ENCODE measurements around the gene TNFRSF18. TPM values are rescaled to one million over a fixed set of nuclear protein-coding genes. Genes with fewer than 3 reads are reported as not detected.

Gene TNFRSF18
- total and polyA plus RNA-seq, 10 of the 15 experiments (the other 5 are each of a cell fraction or from before 2014, with no cell fraction given) = 0.18 to 7.5 (median 1.5) TPM; not detected in 1

- POLR2A ChIA-PET = interaction anchor here (0.9 kb wide), 1 partner anchor 11 kb away, joined by 3 read pairs; no protein-coding TSS in a partner anchor
- TF ChIP-seq ZNF687 (IDR thresholded peaks at IDR 0.05) (no peak), ZNF24 (IDR thresholded peaks at IDR 0.05) (no peak), STAT1 (conservative IDR thresholded peaks at IDR 0.05) (no peak), DPF2 (IDR thresholded peaks at IDR 0.05) (no peak), ELK1 (IDR thresholded peaks at IDR 0.05; ENCODE audit: low read depth, low read length) (no peak), ASH2L (IDR thresholded peaks at IDR 0.05; ENCODE audit: borderline replicate concordance, low read depth) (no peak), CBX3 (IDR thresholded peaks at IDR 0.05; ENCODE audit: borderline replicate concordance, low read depth) (no peak), REST (IDR thresholded peaks at IDR 0.05; ENCODE audit: low read depth, low read length) (no peak), ATF2 (IDR thresholded peaks at IDR 0.05; ENCODE audit: low read length) (no peak), E2F8 (IDR thresholded peaks at IDR 0.05; ENCODE audit: low read depth, partially characterized antibody) (no peak), RCOR1 (conservative IDR thresholded peaks at IDR 0.05; ENCODE audit: low read depth, low read length) (no peak)
Measured at GRCh38 chr1:1239227-1239613, 32.8 kb upstream of the TNFRSF18 start.

More at GRCh38 chr1:1239227-1239613, 32.8 kb upstream of the TNFRSF18 start:
- ChIA-PET RAD21 (ENCODE audit: unreplicated experiment) (no interaction called here), CTCF (interaction anchor here (1.4 kb wide), 1 partner anchor 117 kb away, joined by 4 read pairs; no protein-coding TSS in a partner anchor), SMC1A (ENCODE audit: uncharacterized antibody, unreplicated experiment) (no interaction called here)
- in situ Hi-C loops (cut with MboI) (no loop called here), intact Hi-C loops (cut with micrococcal nuclease; ENCODE audit: unreplicated experiment) (no loop called here)
- Histone ChIP-seq H3K4me2 (ENCODE audit: control insufficient read depth, insufficient read depth) (no peak overlapping the region), H4K20me1 (ENCODE audit: control insufficient read depth, insufficient read depth) (no peaks in the 10 kb centered on the region), H3K27me3 (replicated peaks in 1 of 2; ENCODE audit: control insufficient read depth in 2 of 2, insufficient read depth in 2 of 2, low read length in 1 of 2) (no peaks in the 10 kb centered on the region), H3K9ac (ENCODE audit: control insufficient read depth, insufficient read depth, low read length) (no peak overlapping the region), H3K9me3 (replicated peaks; ENCODE audit: control insufficient read depth, insufficient read depth, low read length) (no peaks in the 10 kb centered on the region; the same call in 2 of the 3 replicates), H3K27ac (ENCODE audit: control insufficient read depth, insufficient read depth) (no peak overlapping the region), H3K4me3 (no peak overlapping the region), H3K4me1 (ENCODE audit: control insufficient read depth, insufficient read depth, low read length) (no peaks in the 10 kb centered on the region), H3K36me3 (ENCODE audit: control insufficient read depth in 2 of 2, insufficient read depth in 2 of 2, low read length in 1 of 2) (no peaks in the 10 kb centered on the region), H3K79me2 (ENCODE audit: control insufficient read depth, insufficient read depth, low read length) (no peaks in the 10 kb centered on the region), H2AFZ (ENCODE audit: control insufficient read depth, low read depth, low read length) (no peak overlapping the region)
- no TSS peak for BruUV-seq (replicated peaks)
- no peak for ATAC-seq
- no peak for FAIRE-seq
- WGBS (ENCODE audit: insufficient coverage, insufficient replicate concordance, low lambda C conversion rate, missing lambda C conversion rate) = 37% methylated on average over 15 of the region's 15 CpGs
- no peak for DNase-seq (ENCODE audit: low read depth, low spot score)
